ENCODE measurements around the gene ZCCHC7. TPM values are rescaled to one million over a fixed set of nuclear protein-coding genes. Genes with fewer than 3 reads are reported as not detected.

Gene ZCCHC7
- total and polyA plus RNA-seq, 9 donors: 15.8 to 37.4 (median 28.4) TPM

GRCh38 chr9:37379835-37380234 lies 259.5 kb downstream of the ZCCHC7 start:
- H3K4me3 ChIP-seq: no peak overlapping the region
- intact Hi-C loops (cut with DNase I): loop anchor here in 1 of 4 donors (10.0 kb wide), 1 partner anchor 75 kb away; no protein-coding TSS in a partner anchor
- H3K4me1 ChIP-seq (ENCODE audit: insufficient read depth): no peaks in the 10 kb centered on the region
- no peak for TF ChIP-seq EP300 (IDR thresholded peaks at IDR 0.05)
- TF ChIP-seq POLR2A (IDR thresholded peaks at IDR 0.05): no peak
- TF ChIP-seq CTCF (IDR thresholded peaks at IDR 0.05): no peak
- no peaks in the 10 kb centered on the region for H3K36me3 ChIP-seq
- H3K27ac ChIP-seq: no peak overlapping the region
- DNase-seq: no peak
- WGBS, 3 donors: 39 to 62% (median 46%) methylated on average over 2 of the region's 2 CpGs
- H3K9me3 ChIP-seq: no peaks in the 10 kb centered on the region
- no peaks in the 10 kb centered on the region for H3K27me3 ChIP-seq

GRCh38 chr9:37380570-37380969 lies 260.2 kb downstream of the ZCCHC7 start:
- no peak overlapping the region for H3K4me3 ChIP-seq
- TF ChIP-seq CTCF (IDR thresholded peaks at IDR 0.05): no peak
- no peak for TF ChIP-seq POLR2A (IDR thresholded peaks at IDR 0.05)
- TF ChIP-seq EP300 (IDR thresholded peaks at IDR 0.05): no peak
- H3K9me3 ChIP-seq: no peaks in the 10 kb centered on the region
- H3K27me3 ChIP-seq: no peaks in the 10 kb centered on the region
- DNase-seq: no peak
- H3K36me3 ChIP-seq: no peaks in the 10 kb centered on the region
- H3K4me1 ChIP-seq (ENCODE audit: insufficient read depth): no peaks in the 10 kb centered on the region
- whole genome bisulfite sequencing, 3 donors: 85 to 93% (median 88%) methylated on average over 9 of the region's 9 CpGs
- no peak overlapping the region for H3K27ac ChIP-seq
- intact Hi-C loops (cut with DNase I): loop anchor here in 1 of 4 donors (10.0 kb wide), 1 partner anchor 76 kb away; no protein-coding TSS in a partner anchor

GRCh38 chr9:37381094-37381741 lies 260.8 kb downstream of the ZCCHC7 start:
- TF ChIP-seq CTCF (IDR thresholded peaks at IDR 0.05) (no peak), POLR2A (IDR thresholded peaks at IDR 0.05) (no peak), EP300 (IDR thresholded peaks at IDR 0.05) (no peak)
- DNase-seq: no peak
- Histone ChIP-seq H3K9me3 (no peaks in the 10 kb centered on the region), H3K4me1 (ENCODE audit: insufficient read depth) (no peaks in the 10 kb centered on the region), H3K36me3 (no peaks in the 10 kb centered on the region), H3K27me3 (no peaks in the 10 kb centered on the region), H3K27ac (no peak overlapping the region), H3K4me3 (no peak overlapping the region)
- WGBS, 3 donors: 69 to 75% (median 75%) methylated on average over 11 of the region's 11 CpGs
- intact Hi-C loops (cut with DNase I): loop anchor here in 1 of 4 donors (10.0 kb wide), 1 partner anchor 76 kb away; no protein-coding TSS in a partner anchor

- no peaks in the 10 kb centered on the region for H3K36me3 ChIP-seq
- 74 to 92% (median 82%) methylated on average over 14 of the region's 14 CpGs for WGBS, 3 donors
- intact Hi-C loops (cut with DNase I): loop anchor here in 1 of 4 donors (10.0 kb wide), 1 partner anchor 78 kb away; no protein-coding TSS in a partner anchor
These were observed 262.0 kb downstream of the ZCCHC7 start for GRCh38 chr9:37382161-37382981.

More at GRCh38 chr9:37382161-37382981, 262.0 kb downstream of the ZCCHC7 start:
- no peak overlapping the region for H3K27ac ChIP-seq
- no peaks in the 10 kb centered on the region for H3K9me3 ChIP-seq
- H3K4me3 ChIP-seq: no peak overlapping the region
- TF ChIP-seq CTCF (IDR thresholded peaks at IDR 0.05): no peak
- TF ChIP-seq POLR2A (IDR thresholded peaks at IDR 0.05): no peak
- no peak for TF ChIP-seq EP300 (IDR thresholded peaks at IDR 0.05)
- H3K27me3 ChIP-seq: no peaks in the 10 kb centered on the region
- no peak for DNase-seq
- H3K4me1 ChIP-seq (ENCODE audit: insufficient read depth): no peaks in the 10 kb centered on the region
